Cardiac muscle cell (in vitro differentiated cells and primary cell): Measurements from ENCODE around the gene CDKL5. TPM values are rescaled to one million over a fixed set of nuclear protein-coding genes. Genes with fewer than 3 reads are reported as not detected.

Source experiments
- DNase-seq, 2 donors: peaks; one replicate each; pipeline versions ENCODE4 v3.0.0 to v3.0.0-alpha.2; 2010 to 2017; ENCODE audit warnings: low read depth in 1 of 2, low spot score in 1 of 2
- H3K27ac ChIP-seq: fragments of 200-600 bp; sonication (generic); 2 replicates; pipeline ENCODE4 v1.5.1; 2016
- H3K27me3 ChIP-seq: fragments of 200-600 bp; sonication (generic); 2 replicates; pipeline ENCODE4 v1.6.0; 2016; ENCODE audit warnings: control low read depth
- H3K36me3 ChIP-seq: fragments of 200-600 bp; sonication (generic); 2 replicates; pipeline ENCODE4 v1.5.1; 2016; ENCODE audit warnings: control low read depth
- H3K4me1 ChIP-seq: fragments of 200-600 bp; sonication (generic); 2 replicates; pipeline ENCODE4 v1.8.1; 2017; ENCODE audit warnings: low read depth, mild to moderate bottlenecking, mixed run types
- H3K4me3 ChIP-seq: fragments of 200-600 bp; sonication (generic); 2 replicates; pipeline ENCODE4 v1.5.1; 2016; ENCODE audit warnings: mild to moderate bottlenecking
- H3K9me3 ChIP-seq: fragments of 200-600 bp; sonication (generic); 2 replicates; pipeline ENCODE4 v1.5.1; 2017; ENCODE audit warnings: low read depth, mild to moderate bottlenecking, control low read depth
- polyA plus RNA-seq: library from polyadenylated mRNA; unstranded; fragments of >200 nt; fragmentation: Nextera tagmentation; extraction: Ambion mirVana; gene quantifications from 2 replicates; pipeline ENCODE4 v1.2.1, GENCODE V29; 2016
- total RNA-seq: library from RNA; depleted of rRNA; stranded (reverse); fragments of >200 nt; gene quantifications from 2 replicates; pipeline ENCODE4 v1.2.3, GENCODE V29; 2016
- TF ChIP-seq, protein P1 (sequence below): IDR thresholded peaks from 2 replicates; pipeline ENCODE4 v1.5.1; 2012; ENCODE audit warnings: low read depth, mild to moderate bottlenecking, low read length

CDKL5 gene
- total and polyA plus RNA-seq, 2 experiments from 2014 or later, result 2.7 to 12.9 TPM

DNA sequence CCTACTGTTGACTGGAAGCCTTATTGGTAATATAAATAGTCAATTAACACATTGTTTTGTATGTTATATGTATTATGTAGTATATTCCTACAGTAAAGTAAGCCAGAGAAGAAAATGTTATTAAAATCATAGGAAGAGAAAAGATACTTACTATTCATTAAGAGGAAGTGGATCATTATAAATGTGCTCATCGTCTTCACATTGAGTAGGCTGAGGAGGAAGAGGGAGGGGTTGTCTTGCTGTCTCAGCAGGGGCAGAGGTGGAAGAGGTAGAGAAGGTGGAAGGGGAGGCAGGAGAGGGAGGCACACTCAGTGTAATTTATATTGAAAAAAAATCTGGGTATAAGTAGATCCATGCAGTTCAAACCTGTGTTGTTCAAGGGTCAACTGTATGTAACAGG lies 10.6 kb downstream of the CDKL5 start:
- Histone ChIP-seq H3K27ac (no peak overlapping the region), H3K4me3 (no peak overlapping the region), H3K27me3 (no peaks in the 10 kb centered on the region), H3K4me1 (no peaks in the 10 kb centered on the region), H3K9me3 (no peaks in the 10 kb centered on the region), H3K36me3 (no peaks in the 10 kb centered on the region)
- TF ChIP-seq, protein P1, sequence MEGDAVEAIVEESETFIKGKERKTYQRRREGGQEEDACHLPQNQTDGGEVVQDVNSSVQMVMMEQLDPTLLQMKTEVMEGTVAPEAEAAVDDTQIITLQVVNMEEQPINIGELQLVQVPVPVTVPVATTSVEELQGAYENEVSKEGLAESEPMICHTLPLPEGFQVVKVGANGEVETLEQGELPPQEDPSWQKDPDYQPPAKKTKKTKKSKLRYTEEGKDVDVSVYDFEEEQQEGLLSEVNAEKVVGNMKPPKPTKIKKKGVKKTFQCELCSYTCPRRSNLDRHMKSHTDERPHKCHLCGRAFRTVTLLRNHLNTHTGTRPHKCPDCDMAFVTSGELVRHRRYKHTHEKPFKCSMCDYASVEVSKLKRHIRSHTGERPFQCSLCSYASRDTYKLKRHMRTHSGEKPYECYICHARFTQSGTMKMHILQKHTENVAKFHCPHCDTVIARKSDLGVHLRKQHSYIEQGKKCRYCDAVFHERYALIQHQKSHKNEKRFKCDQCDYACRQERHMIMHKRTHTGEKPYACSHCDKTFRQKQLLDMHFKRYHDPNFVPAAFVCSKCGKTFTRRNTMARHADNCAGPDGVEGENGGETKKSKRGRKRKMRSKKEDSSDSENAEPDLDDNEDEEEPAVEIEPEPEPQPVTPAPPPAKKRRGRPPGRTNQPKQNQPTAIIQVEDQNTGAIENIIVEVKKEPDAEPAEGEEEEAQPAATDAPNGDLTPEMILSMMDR, result no peak
- DNase-seq, result no peak

DNA sequence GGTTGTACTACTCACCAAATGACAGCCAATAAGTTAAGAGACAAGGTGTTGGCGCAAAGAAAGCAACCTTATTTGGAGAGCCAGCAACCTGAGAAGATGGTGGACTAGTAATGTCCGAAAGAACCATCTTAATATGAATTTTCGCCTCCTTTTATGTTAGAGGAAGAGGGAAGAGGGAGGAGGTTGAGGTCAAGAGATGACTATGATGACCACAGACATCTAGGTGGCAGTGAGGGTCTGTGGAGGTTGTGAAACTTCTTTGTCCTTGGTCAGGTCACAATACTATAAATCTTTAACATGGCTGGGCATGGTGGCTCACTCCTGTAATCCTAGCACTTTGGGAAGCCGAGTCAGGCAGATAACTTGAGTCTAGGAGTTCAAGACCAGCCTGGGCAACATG lies 15.4 kb downstream of the CDKL5 start:
- Histone ChIP-seq H3K36me3 (no peaks in the 10 kb centered on the region), H3K4me3 (no peak overlapping the region), H3K9me3 (no peaks in the 10 kb centered on the region), H3K27ac (no peak overlapping the region), H3K27me3 (no peaks in the 10 kb centered on the region), H3K4me1 (no peaks in the 10 kb centered on the region)
- TF ChIP-seq, protein P1, result no peak
- DNase-seq, result no peak

DNA sequence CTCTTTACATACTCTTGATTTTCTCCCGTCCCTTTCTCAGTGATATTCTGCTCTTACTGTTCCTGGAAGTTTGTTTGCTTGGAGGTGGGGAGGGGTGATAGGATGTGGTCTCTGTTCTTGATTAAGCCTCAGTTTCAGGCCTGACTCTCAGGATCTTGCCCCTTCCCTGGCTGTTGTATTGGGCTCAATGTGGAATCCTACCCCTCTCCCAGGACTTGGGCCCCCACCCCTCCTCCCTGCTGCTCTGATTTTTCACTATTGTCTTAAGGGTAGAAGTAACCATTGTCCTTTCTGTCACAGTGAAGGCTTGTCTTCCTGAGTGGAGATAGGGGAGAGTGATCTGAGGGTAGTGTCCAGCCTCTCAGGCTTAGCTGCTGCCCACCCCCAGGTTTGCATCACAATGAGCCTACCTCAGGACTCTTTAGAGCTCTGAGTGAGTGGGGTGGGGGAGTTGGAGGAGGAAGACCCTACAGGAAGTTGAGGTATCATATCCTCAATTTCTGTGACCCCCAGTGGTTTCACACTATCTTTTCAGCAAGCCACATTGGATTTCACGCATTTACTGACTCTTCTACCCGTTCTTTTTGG lies 16.5 kb downstream of the CDKL5 start:
- DNase-seq, result no peak
- Histone ChIP-seq H3K9me3 (no peaks in the 10 kb centered on the region), H3K27ac (no peak overlapping the region), H3K4me3 (no peak overlapping the region), H3K4me1 (no peaks in the 10 kb centered on the region), H3K36me3 (no peaks in the 10 kb centered on the region), H3K27me3 (no peaks in the 10 kb centered on the region)
- TF ChIP-seq, protein P1, result no peak

DNA sequence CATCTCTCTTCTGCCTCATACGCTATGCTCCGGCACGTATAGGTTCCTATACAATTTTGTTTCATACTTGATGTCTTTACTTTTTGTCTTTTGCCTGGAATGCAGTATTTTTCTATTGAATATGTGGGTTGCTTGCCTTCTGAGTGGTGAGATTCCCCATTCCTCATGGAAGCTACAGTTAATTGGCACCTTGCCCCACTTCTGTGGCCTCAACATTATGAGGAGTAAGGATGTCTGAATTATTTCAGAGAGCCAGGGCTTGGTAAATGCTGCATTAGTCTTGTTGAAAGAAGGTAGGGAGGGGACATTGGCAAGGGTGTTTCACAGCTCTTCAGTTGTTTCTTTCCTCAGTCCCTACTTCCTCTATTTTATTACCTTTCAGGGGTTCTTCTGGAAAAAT lies 23.0 kb downstream of the CDKL5 start:
- Histone ChIP-seq H3K27ac (no peak overlapping the region), H3K36me3 (no peaks in the 10 kb centered on the region), H3K27me3 (no peaks in the 10 kb centered on the region), H3K4me3 (no peak overlapping the region), H3K9me3 (no peaks in the 10 kb centered on the region), H3K4me1 (no peaks in the 10 kb centered on the region)
- DNase-seq, result peak in 1 of 2 donors; percentile 23
- TF ChIP-seq, protein P1, result no peak

DNA sequence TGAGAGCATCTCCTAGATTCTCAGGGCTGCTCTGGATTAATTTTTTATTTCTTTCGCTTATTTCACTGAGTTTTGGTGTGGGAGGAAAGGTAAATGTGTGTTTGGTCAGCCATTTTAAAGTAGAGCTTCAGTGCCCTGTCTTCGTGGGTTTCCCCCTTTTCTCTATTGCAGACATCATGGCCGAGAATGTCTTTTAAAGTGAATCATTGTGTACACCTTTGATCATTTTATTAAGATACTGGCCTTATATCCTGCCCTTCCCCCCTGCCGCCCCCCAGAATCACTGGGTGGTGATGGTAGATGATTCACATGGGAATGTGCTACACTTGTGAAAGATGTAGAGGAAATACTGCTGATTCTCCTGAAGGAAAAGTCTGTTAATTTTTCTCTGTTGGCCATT lies 23.8 kb downstream of the CDKL5 start:
- DNase-seq, result no peak

More for the DNA sequence above, 23.8 kb downstream of the CDKL5 start:
- Histone ChIP-seq H3K4me1 (no peaks in the 10 kb centered on the region), H3K9me3 (no peaks in the 10 kb centered on the region), H3K4me3 (no peak overlapping the region), H3K36me3 (no peaks in the 10 kb centered on the region), H3K27me3 (no peaks in the 10 kb centered on the region), H3K27ac (no peak overlapping the region)
- TF ChIP-seq, protein P1, result no peak
